Activated CD8-positive, alpha-beta memory T cell treated with anti-CD3 and anti-CD28 coated beads, Interleukin-2, amount 50 U/mL, for 1 hour (primary cell): ENCODE measurements around the gene MAD1L1.

Experiments used
- DNase-seq: peaks from one replicate; pipeline ENCODE4 v3.0.0-alpha.2; 2020; ENCODE audit errors: extremely low read depth

MAD1L1 gene

DNA sequence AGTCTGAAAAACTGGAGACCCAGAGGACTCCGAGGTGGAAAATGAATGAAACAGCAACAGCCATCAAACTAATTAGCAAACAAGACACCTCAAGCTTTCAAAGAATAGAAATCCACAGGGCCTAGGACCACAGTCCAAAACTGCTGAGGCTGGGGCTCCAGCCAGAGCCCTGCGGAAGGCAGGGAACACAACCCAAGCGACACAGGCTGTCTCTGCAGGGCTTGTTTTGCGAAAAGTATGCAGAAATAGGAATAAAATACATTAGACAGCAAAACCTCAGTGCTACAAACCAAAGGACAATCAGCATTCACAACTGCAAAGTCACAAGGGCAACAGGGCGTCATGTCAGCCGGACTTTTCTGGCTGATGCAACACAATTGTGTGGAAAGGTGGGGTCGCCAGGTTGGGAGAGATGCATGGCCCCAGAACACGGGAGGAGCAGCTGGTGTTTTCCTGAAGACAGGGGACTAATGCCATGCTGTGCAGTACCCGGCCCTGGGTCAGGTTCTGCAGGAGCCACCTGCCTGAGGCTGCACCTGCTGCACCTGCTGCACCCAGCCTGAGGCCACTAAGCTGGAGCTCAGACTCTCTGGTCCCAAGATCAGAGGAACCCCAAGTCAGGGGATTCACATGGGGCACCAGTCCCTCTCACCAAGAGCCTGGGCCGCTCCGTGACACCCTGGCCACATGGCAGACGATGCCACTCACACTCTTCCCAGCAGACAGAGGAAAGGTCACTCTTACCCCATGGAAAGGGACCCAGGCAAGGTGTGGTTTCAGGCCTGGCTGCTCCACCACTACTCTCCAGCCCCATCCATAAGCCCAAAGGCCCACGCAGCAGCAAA, 74.2 kb downstream of the MAD1L1 start:
- DNase-seq = no peak

DNA sequence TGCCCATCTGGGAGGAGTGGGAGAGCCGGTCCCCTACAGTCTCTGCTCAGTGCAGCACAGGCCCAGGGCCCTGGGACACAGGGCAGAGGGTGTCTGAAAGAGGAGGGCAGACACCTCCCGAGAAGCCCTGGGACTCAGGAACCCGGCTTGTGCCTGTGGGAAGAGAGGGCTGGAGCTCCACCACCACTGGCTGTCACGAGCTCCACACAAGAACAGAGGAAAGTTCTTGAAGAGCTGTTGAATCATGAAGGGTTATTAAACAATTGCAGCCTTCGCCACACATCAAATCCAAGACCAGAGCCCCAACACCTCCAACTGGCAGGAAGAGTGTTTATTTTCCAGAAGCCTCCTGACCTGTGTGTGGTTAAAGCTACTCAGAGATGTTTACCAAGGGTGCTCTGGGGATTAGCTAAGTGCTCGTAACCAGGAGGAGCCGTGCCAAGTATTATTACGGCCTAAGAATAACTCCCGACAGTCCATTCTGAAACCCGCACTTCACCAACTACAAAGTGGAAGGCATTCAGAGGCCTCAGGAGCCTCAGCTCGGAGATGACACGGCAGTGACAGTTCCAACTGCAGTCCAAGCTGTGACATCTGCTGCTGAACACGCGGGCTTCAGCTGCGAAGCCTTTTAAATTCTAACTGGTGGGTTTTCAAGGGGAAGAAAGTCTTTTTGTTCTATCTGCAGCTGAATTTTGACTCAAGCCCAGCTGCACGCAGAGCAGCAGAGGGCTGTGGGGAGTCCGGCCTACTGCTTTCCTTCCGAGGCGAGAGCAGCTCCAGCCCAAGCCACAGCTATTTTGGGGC, 75.1 kb downstream of the MAD1L1 start:
- DNase-seq = no peak

DNA sequence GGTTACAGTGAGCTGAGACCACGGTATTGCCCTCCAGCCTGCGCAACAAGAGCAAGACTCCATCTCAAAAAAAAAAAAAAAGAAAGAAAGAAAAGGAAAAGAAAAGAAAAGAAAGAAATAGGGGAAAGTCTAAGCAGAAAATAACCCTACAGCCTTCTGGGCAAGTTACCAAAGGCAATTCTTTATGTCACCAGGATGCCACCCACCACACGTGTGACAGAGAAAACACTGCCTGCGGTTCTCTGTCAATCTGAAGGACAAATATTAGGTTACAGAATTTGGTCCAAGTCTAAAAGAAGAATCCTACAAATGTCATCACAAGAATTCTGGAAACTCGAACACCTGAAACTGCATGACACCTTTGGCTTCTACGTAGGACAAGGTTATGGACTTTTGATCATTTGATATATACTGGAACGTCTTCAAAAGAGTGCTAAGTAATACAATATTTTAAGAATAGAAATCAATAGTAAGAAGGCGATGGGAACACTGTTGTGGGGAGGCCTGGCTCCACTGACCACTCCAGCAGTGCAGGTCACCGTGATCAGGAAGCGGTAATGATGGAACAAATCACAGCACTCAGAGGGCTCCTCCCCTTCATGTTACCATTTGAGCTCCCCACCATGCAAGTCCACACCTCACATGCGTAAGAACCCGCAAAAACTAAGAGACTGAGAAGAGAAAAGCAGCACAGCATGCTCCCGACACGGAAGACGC, 75.8 kb downstream of the MAD1L1 start:
- DNase-seq = no peak

DNA sequence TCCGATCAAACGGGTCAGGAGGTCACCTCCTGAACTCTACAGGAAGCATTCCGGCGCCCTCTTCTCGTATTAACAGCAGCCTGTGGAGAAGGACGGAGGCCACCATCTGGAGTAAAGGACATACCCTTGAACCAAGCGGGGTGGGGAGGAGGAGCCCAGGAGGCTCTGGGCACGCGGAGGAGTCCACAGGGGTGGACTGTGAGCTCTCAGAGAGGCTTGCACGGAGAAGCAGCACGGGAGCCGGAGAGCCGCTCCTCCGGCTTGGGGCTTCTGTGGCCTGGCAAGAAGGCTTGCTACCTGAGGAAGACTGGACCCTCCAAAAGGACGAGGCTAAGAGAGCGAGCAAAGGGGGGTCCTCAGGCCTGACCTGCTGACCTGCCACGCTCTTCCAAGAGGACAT, 77.9 kb downstream of the MAD1L1 start:
- no peak for DNase-seq

DNA sequence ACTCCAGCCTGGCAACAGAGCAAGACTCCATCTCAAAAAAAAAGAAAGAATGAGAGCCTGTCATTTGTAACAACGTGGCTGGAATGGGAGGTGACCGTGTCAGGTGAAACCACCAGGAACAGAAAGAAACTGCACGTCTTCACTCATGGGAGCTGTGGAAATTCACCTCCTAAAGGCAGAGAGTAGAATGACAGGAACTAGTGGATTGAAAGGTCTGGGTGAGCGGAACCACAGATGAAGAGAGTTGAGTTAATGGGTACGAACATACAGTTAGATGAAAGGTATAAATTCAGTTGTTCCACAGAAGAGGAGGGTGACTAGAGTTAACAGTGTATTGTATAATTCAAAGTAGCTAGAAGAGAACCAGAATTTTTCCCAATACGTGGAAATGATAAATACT, 78.6 kb downstream of the MAD1L1 start:
- DNase-seq = no peak

DNA sequence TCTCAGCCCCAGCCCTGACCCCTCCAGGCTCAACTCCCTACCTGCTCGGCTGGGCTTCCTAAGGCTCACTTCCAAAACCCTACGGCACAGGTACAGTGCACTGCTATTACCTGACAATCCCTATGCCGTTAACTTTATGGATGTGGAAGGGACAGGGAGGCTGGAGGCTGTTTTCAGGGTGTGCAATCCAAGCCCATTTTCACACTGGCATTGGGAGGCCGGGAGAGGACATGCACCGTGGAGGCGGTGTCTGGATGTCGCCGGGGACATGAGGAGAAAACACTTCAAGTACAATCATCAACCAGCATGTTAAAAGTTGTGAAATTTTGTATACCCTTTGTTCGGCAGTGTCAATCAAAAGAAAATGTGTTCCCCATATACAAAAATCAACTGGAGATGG, 80.1 kb downstream of the MAD1L1 start:
- DNase-seq = no peak

DNA sequence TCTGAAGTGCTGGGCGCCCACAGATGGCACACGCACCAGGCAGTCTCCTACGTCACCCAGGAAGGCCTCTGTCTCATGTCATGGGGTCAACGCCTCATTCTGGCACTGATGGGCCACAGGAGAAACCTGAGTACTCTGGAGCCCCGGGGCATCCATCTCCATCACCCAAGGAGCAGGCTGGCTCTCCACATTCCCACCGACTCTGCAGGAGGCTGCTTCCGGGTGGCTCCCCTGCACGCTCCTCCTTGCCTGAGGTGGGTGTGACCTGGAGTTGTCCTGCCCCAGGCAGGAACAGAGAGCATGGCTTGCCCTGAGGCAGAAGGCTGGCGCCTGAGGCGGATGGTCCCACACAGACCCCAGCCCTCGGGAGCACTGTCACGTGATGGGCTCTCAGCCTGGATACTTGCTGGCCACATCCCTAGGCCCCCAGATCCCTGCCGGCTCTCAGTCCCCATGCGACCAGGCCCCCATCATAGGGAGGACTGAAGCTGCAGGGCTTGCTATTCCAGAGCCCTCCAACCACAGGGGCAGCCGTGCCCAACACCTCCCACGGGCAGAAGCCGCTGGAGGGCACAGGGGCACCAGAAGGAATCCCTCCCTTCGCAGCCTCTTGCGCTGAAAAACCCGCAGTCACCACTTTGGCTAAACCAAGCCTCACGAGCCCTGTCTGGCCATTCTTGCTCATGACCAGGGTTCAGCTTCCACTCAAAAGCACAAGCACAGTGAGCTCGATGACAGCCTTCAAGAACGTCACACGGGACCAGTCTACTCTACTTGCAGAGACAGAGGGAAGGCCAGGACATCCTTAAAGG, 80.7 kb downstream of the MAD1L1 start:
- no peak for DNase-seq

DNA sequence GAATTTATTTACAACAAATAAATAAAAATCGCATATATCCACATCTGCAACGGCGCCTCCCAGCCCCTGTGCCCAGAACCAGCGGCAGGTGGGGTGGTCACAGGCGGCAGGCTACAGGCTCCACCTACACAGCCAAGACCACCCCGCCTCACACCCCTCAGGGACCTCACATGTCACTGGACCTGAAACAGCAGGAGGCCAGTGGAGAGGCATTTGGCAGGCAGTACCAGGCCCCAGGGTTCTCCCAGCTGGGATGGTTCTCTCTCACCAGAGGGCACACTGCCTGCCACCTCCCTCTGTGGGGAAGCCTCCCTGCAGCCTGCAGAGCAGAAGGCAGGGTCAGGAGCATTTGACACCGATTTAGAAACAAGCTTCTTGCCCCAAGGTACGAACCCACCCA, 81.5 kb downstream of the MAD1L1 start:
- DNase-seq = no peak

DNA sequence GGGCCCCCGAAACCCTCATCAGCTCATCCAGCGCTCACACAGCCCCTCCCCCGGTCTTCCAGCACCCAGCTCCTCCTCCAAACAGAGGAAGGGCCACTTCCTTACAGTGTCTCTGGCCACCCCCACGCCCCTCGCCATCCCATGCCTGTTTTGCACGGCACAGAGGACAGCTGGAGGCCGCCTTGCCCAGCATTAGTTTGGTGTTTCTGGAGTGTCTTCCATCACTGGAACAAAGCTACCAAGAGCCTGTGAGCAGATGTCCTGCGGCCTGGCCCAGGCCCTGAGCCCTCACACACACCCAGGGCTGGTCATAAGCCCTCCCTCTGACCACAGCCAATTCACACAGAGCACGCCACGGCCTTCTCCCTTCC, 82.3 kb downstream of the MAD1L1 start:
- DNase-seq = no peak

DNA sequence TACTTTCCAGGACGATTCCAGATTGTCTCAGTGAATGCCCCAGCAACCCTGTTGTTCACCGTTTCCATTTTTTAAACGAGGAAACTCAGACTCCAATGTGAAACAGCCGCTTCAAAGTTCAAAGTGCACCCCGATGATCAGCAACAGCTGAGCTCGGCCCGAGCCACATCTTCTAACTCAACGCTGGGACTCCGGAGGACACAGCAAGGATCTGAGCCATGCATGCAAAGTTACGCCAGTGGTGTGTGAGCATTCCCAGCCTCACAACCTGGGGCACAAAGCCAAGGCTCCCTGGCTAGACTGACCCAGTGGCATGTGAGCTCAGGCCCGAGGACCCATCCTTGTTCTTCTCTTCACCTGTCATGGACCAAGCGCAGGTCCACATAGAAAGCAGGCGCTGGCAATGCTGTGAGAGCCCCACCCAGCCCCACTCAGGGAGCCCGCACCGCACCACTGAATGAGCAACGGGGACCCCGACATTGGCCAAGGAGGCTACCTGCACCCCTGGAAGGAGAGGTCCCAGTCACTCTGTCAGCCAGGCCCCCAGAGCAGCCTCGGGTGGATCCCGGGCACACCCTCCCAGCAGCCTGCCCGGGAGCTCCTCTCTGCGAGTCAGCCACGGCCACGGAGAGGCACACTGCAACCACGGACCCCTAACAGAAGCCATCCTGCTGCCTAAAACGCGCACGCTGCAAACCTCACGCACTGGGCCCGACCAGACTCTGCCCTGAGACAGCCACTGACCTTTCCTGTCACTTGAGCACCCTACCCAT, 82.9 kb downstream of the MAD1L1 start:
- DNase-seq = no peak

DNA sequence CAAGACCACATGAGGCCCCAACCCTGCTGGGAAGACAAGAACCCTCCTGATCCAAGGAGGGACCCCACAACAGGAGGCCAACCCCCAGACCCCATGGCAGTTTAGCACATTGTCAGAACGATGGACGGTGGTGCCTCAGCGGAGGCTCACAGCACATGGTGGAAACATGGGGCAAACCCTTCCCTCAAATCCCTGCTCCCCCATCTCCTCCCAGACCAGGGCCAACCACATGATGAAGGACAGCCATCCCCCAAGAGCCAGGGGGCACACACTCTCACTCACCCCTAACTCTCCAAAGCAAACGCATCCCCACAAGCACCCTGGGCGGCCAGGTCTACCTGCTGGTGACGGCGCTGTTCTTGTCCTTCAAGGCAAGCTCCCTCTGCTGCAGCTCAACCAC, 83.9 kb downstream of the MAD1L1 start:
- no peak for DNase-seq

DNA sequence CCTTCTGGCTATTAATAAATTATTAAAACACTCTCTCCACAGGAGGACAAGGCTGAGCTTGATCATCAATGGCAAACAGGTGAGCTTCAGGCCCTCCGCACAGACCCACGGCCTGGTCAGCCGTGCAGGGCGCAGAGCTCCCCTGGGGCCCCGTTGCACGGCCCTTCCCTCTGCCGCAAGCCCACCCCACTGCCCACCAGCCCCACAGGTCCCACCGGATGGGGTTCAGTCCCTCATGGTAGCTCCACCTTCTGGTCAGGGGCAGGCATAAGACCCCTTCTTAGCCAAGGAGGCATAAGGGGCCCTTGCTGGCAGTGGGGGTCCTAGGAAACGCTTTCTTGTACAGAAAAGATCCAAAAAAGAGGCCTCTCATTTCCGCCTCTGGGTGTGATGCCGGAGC, 84.6 kb downstream of the MAD1L1 start:
- DNase-seq = no peak

DNA sequence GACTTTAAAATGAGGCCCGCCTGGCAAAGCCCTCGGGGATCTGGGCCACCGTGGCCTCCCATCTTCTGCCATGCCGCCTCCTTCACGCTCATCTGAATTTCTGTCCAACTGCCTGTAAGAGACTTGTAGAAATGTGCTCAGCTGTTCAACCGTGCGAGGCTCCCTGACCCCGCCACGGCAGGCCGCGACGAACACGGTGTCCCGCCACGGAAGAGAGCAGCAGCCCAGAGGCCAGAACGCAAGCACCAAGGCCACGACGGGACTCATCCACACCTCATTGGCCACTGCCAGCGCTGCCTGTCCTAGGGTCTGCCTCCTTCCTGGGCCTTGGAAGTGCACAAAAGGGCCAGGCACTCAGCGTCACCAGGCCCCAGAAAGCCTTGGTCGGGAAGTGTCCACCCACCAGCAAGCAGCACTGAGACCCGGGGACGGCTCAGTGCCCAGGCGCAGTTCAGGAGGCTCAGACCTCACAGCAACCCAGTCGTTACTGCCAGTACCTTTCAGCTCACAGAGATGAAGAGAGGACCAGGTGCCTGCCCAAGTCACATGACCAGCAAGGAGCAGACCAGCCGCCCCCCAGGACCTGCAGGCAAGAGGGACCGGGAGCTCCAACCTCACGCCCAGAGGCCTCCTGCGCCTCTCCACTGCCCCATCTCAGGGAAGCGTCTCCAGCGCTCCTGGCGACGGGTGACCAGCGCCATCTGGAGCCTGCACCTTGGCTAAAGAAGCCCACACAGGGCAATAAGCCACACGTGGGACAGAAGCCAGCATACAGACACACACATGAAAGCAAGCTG, 85.9 kb downstream of the MAD1L1 start:
- no peak for DNase-seq

DNA sequence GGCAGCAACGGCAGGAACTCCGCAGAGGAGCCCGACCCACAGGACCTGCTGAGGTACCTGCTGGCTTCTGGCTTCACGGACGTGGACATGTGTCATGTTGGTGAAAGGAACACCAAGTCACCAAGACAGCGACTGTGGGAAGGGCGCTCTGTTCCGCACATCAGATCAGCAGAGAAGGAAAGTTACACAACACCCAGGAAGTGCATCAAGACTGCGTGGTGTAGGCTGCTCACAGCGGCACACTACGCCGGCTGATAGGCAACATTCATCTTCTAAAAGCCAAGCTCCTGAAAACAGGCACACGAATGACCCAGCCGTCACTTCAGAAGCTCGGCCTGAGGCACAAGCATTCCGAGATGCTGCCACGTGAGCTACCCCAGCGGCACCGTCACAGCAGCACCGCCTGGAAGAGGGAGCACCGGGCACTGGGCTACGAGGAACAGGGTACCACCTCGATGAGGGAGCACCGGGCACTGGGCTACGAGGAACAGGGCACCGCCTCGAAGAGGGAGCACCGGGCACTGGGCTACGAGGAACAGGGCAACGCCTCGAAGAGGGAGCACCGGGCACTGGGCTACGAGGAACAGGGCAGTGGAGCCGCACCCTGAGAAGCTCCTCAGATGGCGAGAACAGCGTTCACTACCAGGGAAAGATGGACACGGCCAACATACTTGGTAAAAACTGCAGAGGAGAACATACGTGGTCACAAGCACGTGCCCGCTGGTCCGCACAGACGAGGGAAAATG, 86.7 kb downstream of the MAD1L1 start:
- DNase-seq = no peak

DNA sequence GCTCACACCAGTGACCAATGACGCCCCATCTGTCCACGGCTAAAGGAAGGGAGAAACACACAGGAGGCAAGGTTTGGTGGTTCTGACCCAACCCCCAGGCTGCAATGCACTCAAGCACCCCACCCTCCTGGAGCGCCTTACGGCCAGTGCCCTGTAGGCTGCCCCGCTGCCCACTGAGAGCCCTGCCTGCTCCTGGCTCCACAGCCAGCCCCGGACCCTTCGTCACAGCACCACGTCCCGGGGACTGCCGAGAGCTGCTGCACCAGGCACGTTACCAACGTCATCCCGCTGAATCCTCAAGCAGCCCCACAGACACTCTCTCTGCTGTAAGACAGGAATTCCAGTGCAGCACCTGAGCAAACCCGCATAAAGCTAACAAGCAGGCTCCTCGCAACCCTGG, 87.8 kb downstream of the MAD1L1 start:
- no peak for DNase-seq

DNA sequence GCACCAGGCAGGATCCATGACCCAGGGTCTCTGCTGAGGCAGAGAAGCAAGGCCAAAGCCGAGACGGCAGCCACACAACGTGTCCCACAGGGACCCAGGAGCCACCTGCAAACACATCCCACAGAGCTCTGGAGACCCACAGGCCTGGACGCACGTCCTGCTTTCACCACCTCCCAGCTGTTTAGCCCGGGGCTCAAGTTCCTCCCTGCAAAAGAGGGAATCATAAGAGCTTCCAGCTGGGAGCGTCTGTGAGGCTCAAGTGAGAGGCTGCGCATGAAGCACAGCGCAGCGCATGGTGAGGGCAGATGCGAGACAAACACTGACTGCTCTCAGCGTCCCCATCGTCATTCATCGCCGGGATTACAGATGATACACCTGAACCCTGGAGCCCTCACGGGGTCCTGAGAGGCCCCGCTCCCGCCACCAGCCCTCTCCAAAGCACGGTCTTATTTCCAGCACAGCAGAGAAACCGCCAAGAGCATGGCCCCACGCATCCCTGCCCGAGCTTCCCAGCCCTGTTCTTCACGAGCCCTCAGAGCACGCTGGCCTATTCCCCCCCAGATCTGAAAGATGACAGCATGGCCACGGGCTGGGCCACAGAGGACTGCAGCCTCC, 88.7 kb downstream of the MAD1L1 start:
- no peak for DNase-seq

DNA sequence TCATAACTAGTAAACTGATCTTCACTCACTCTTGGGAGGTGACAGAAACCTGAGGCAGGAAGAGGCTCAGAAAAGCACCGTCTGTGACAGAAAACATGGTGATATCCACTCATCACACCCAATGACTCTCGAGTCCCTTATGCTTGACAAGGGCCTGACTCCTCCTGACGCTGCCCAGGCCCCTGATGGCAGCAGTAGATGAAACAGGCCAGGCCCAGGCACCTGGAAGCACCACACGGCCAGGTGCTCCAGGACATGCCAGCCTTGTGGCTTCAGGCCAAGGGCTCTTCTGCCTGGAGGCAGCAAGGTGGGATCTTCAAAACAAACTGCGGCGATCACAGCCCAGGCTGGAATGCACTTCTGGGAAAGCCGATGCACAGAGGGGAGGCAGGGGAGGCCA, 89.3 kb downstream of the MAD1L1 start:
- no peak for DNase-seq

DNA sequence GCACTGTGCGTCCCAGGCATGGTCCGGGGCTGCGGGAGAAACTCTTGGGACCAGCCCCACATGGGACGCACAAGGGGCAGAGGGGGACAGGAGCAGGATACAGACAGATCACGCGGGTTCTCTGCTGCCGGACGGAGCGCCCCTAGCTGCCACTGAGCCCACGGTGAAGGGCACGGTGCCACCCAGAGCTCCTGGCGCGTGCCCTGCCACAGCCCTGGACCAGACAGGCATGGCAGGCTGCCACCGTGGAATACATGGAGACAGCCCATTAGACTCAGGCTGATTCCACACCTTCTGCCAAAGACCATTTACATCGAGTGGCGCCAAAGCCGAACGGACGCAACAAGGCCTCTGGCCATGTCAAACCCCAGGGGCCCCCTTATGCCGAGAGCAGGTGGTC, 90.4 kb downstream of the MAD1L1 start:
- no peak for DNase-seq

DNA sequence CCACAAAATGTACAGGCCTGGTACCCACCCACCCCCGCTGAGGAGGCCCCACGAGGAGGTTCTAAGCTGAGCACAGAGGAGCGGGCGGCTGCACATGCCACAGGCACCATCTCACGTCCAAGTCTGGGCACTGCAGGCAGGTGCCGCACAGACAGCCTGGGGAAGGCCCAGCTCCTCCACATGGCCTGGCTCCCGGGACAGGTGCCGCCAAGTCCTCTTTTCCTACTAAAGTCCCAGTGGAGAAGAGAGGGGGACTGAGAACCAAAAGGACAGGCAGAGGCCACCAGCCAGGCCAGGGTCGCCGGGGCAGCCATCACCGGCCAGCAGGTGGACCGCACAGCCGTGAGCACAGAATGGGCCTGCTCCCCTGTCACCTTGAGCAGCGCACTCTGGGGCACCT, 91.1 kb downstream of the MAD1L1 start:
- no peak for DNase-seq
